ENCODE measurements around the gene C9orf72. TPM values are rescaled to one million over a fixed set of nuclear protein-coding genes. Genes with fewer than 3 reads are reported as not detected.

C9orf72 gene
- total and polyA plus RNA-seq, 11 donors, result 7.2 to 27.2 (median 13.8) TPM

GRCh38 chr9:27602142-27602861, 29.0 kb upstream of the C9orf72 start:
- no peak overlapping the region for H3K4me3 ChIP-seq
- TF ChIP-seq POLR2A (IDR thresholded peaks at IDR 0.05), result no peak
- no peak for TF ChIP-seq CTCF (IDR thresholded peaks at IDR 0.05)
- ATAC-seq (no peak), DNase-seq (no peak)
- H3K9me3 ChIP-seq, result no peaks in the 10 kb centered on the region
- H3K4me1 ChIP-seq, result peaks cover 0 to 27% (median 0%) of the 10 kb centered on the region in 12 donors
- H3K36me3 ChIP-seq, result no peaks in the 10 kb centered on the region
- peak overlapping the region in 2 of 12 donors; percentile 68 to 92 for H3K27ac ChIP-seq
- H3K27me3 ChIP-seq, result no peaks in the 10 kb centered on the region
- intact Hi-C loops (cut with DNase I), result no loop called here
- WGBS, 4 donors, result 67 to 86% (median 79%) methylated on average over 6 of the region's 6 CpGs

- ATAC-seq (no peak), DNase-seq (no peak)
- Histone ChIP-seq H3K27me3 (no peaks in the 10 kb centered on the region), H3K4me1 (peaks cover 0 to 27% (median 0%) of the 10 kb centered on the region in 12 donors), H3K36me3 (no peaks in the 10 kb centered on the region), H3K9me3 (no peaks in the 10 kb centered on the region), H3K4me3 (no peak overlapping the region), H3K27ac (peak overlapping the region in 2 of 12 donors; percentile 5 to 92)
- intact Hi-C loops (cut with DNase I), result no loop called here
- TF ChIP-seq POLR2A (IDR thresholded peaks at IDR 0.05) (no peak), CTCF (IDR thresholded peaks at IDR 0.05) (no peak)
- 72 to 81% (median 74%) methylated on average over 6 of the region's 6 CpGs for WGBS, 4 donors
Observed at GRCh38 chr9:27601396-27601795, 28.1 kb upstream of the C9orf72 start.

- no peaks in the 10 kb centered on the region for H3K9me3 ChIP-seq
- peak in 3 of 4 donors; percentile 53 to 74 (median 70) for ATAC-seq
- peak overlapping the region in 6 of 12 donors; percentile 8 to 92 (median 42) for H3K27ac ChIP-seq
- H3K4me1 ChIP-seq, result peaks cover 0 to 27% (median 0%) of the 10 kb centered on the region in 12 donors
- H3K4me3 ChIP-seq, result no peak overlapping the region
- H3K36me3 ChIP-seq, result no peaks in the 10 kb centered on the region
- DNase-seq, result no peak
- 37 to 47% (median 43%) methylated on average over 2 of the region's 2 CpGs for WGBS, 4 donors
- intact Hi-C loops (cut with DNase I), result no loop called here
- no peak for TF ChIP-seq CTCF (IDR thresholded peaks at IDR 0.05)
- TF ChIP-seq POLR2A (IDR thresholded peaks at IDR 0.05), result no peak
- no peaks in the 10 kb centered on the region for H3K27me3 ChIP-seq
Observed at GRCh38 chr9:27600256-27600655, 27.0 kb upstream of the C9orf72 start.

- DNase-seq, result no peak
- H3K4me3 ChIP-seq, result no peak overlapping the region
- intact Hi-C loops (cut with DNase I), result no loop called here
- H3K9me3 ChIP-seq, result no peaks in the 10 kb centered on the region
- WGBS, 4 donors, result 62 to 72% (median 66%) methylated on average over 2 of the region's 2 CpGs
- H3K27ac ChIP-seq, result peak overlapping the region in 6 of 12 donors; percentile 8 to 92 (median 42)
- H3K4me1 ChIP-seq, result peaks cover 0 to 27% (median 0%) of the 10 kb centered on the region in 12 donors
- no peak for ATAC-seq
- H3K27me3 ChIP-seq, result no peaks in the 10 kb centered on the region
- H3K36me3 ChIP-seq, result no peaks in the 10 kb centered on the region
- TF ChIP-seq POLR2A (IDR thresholded peaks at IDR 0.05) (no peak), CTCF (IDR thresholded peaks at IDR 0.05) (no peak)
Observed at GRCh38 chr9:27599870-27600238, 26.6 kb upstream of the C9orf72 start.
